CD4-positive, alpha-beta T cell (primary cell): ENCODE measurements around the gene CHORDC1. TPM values are rescaled to one million over a fixed set of nuclear protein-coding genes. Genes with fewer than 3 reads are reported as not detected.

ENCODE experiments used
- ATAC-seq: fragments of 200-7000 bp; cut with Tn5 transposase; one replicate; pipeline ENCODE4 v1.10.0; 2022; ENCODE audit warnings: mild to moderate bottlenecking; ENCODE audit not compliant: poor library complexity
- CTCF ChIA-PET: fragments of 350-600 bp; sonication (Branson Sonifier 250); formaldehyde crosslinking; loops from one replicate; lab custom pipeline; 2021; ENCODE audit warnings: antibody characterized with exemption, inconsistent platforms; lab: Charles Lee
- POLR2A ChIA-PET: fragments of 350-600 bp; sonication (Branson Sonifier 250); formaldehyde crosslinking; loops from one replicate; lab custom pipeline; 2021; ENCODE audit warnings: antibody characterized with exemption, inconsistent platforms; lab: Charles Lee
- DNase-seq, 14 experiments: peaks; one replicate each; pipeline ENCODE4 v3.0.0-alpha.2; 2013 to 2020; ENCODE audit warnings: mixed read lengths in 2 of 14
- H3K27ac ChIP-seq, 2 donors: one replicate each; pipeline versions ENCODE4 v1.5.1 to v1.7.0; 2013; ENCODE audit warnings: low read length in 2 of 2, low read depth in 1 of 2, mild to moderate bottlenecking in 1 of 2
- H3K27me3 ChIP-seq, 2 experiments: 1 replicate in 1 of 2; 2 replicates in 1 of 2; pipeline versions ENCODE4 v1.6.1 to v1.7.0; 2013; ENCODE audit warnings: low read length in 2 of 2, control low read depth in 1 of 2, mild to moderate bottlenecking in 1 of 2, moderate library complexity in 1 of 2; ENCODE audit not compliant: insufficient read depth in 2 of 2, control insufficient read depth in 1 of 2
- H3K36me3 ChIP-seq: one replicate; pipeline ENCODE4 v1.6.1; 2013; ENCODE audit warnings: low read length, control low read depth; ENCODE audit not compliant: insufficient read depth
- H3K4me1 ChIP-seq: one replicate; pipeline ENCODE4 v1.6.1; 2013; ENCODE audit warnings: low read length, control low read depth; ENCODE audit not compliant: insufficient read depth
- H3K4me3 ChIP-seq: one replicate; pipeline ENCODE4 v1.5.1; 2013; ENCODE audit warnings: mild to moderate bottlenecking, low read length, moderate library complexity
- H3K9me3 ChIP-seq, 2 experiments: 1 replicate in 1 of 2; 2 replicates in 1 of 2; pipeline versions ENCODE4 v1.6.1 to v1.7.0; 2013; ENCODE audit warnings: low read length in 2 of 2, mild to moderate bottlenecking in 2 of 2, control low read depth in 1 of 2, moderate library complexity in 1 of 2; ENCODE audit not compliant: control insufficient read depth in 1 of 2, insufficient read depth in 1 of 2
- H3K27ac Mint-ChIP-seq: one replicate; pipeline ENCODE4 v1.8.0; 2020; ENCODE audit warnings: mixed read lengths
- H3K27me3 Mint-ChIP-seq: one replicate; pipeline ENCODE4 v1.8.0; 2021; ENCODE audit warnings: mixed read lengths
- H3K36me3 Mint-ChIP-seq: one replicate; pipeline ENCODE4 v1.8.0; 2021; ENCODE audit warnings: low read depth, mixed read lengths
- H3K4me1 Mint-ChIP-seq: one replicate; pipeline ENCODE4 v1.8.0; 2021; ENCODE audit warnings: low read depth, mixed read lengths
- H3K4me3 Mint-ChIP-seq: one replicate; pipeline ENCODE4 v1.8.0; 2020; ENCODE audit warnings: mild to moderate bottlenecking, mixed read lengths
- H3K9me3 Mint-ChIP-seq: one replicate; pipeline ENCODE4 v1.8.0; 2020; ENCODE audit warnings: mixed read lengths
- intact Hi-C, 2 experiments: fragments of 100-400 bp; cut with DNase I in 1 of 2; cut with micrococcal nuclease in 1 of 2; formaldehyde crosslinking; loops; one replicate each; pipeline versions ENCODE4 v1.15.1 to v1.9.0; 2023 to 2025; cut with DNase I, micrococcal nuclease
- total RNA-seq, 174 experiments: library from RNA in 2 of 174; stranded (reverse) in 2 of 174; gene quantifications; one replicate each; pipeline ENCODE4 v1.2.3 and lab custom pipeline; 2021 to 2026
- TF ChIP-seq, protein P1 (sequence below): fragments of 200-600 bp; IDR thresholded peaks from one replicate; pipeline ENCODE4 v1.8.0; 2022; ENCODE audit warnings: antibody characterized with exemption, mild to moderate bottlenecking

CHORDC1 gene
- total RNA-seq, 2 experiments from 2014 or later: 64.6 to 65.9 TPM

DNA sequence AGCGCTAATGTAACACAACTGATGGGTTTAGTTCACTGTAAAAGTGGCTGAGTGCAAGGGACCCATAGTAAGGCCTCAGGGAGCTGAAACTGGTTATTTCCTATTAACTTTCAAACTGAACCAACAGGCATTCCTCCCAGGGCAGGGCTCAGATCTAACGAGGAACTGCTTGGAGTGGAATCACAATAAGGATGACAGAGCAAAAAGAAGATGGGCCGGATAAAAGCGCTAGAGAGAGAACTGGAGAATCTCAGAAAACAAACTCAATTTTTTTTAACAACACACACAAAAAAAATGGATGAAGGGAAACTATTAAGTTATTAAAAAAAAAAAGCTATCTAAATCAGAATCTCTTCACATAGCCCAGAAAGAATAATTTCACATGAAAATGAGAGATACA is 14.2 kb upstream of the CHORDC1 start:
- ATAC-seq (no peak), DNase-seq (no peak)
- Mint-ChIP-seq H3K27me3 (no peaks in the 10 kb centered on the region), H3K27ac (no peak overlapping the region), H3K36me3 (no peaks in the 10 kb centered on the region), H3K4me1 (no peaks in the 10 kb centered on the region), H3K4me3 (no peak overlapping the region), H3K9me3 (no peaks in the 10 kb centered on the region)
- H3K4me1 ChIP-seq: no peaks in the 10 kb centered on the region
- intact Hi-C loops: no loop called here
- H3K36me3 ChIP-seq: no peaks in the 10 kb centered on the region
- ChIA-PET CTCF (no interaction called here), POLR2A (no interaction called here)
- TF ChIP-seq, protein P1, sequence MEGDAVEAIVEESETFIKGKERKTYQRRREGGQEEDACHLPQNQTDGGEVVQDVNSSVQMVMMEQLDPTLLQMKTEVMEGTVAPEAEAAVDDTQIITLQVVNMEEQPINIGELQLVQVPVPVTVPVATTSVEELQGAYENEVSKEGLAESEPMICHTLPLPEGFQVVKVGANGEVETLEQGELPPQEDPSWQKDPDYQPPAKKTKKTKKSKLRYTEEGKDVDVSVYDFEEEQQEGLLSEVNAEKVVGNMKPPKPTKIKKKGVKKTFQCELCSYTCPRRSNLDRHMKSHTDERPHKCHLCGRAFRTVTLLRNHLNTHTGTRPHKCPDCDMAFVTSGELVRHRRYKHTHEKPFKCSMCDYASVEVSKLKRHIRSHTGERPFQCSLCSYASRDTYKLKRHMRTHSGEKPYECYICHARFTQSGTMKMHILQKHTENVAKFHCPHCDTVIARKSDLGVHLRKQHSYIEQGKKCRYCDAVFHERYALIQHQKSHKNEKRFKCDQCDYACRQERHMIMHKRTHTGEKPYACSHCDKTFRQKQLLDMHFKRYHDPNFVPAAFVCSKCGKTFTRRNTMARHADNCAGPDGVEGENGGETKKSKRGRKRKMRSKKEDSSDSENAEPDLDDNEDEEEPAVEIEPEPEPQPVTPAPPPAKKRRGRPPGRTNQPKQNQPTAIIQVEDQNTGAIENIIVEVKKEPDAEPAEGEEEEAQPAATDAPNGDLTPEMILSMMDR: no peak
- no peaks in the 10 kb centered on the region for H3K9me3 ChIP-seq
- no peak overlapping the region for H3K27ac ChIP-seq
- H3K27me3 ChIP-seq: no peaks in the 10 kb centered on the region
- no peak overlapping the region for H3K4me3 ChIP-seq

DNA sequence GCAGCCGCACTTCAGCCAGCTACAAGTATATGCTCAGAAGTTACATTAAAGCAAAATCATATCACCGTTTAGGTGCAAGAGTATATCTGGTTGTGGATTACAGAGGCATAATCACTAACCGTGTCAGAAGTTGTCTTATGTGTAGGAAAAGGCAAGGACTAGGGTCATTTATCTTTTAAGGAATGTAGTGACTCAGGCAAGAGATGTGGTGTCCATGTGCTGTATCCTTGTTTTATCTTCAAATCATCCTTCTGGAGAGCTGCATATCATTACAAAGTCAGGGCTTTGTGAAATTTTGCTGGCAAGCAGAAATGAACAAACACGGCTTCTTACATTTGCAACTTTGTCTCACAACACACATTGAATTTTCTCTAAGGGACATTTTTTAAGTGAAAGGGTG is 12.7 kb upstream of the CHORDC1 start:
- POLR2A ChIA-PET: interaction anchor here (0.9 kb wide), 1 partner anchor 13 kb away, joined by 3 read pairs; the partner anchor contains the start of gene CHORDC1
- Histone ChIP-seq H3K4me1 (no peaks in the 10 kb centered on the region), H3K36me3 (no peaks in the 10 kb centered on the region), H3K27ac (no peak overlapping the region), H3K27me3 (no peaks in the 10 kb centered on the region), H3K9me3 (no peaks in the 10 kb centered on the region), H3K4me3 (no peak overlapping the region)
- Mint-ChIP-seq H3K9me3 (no peaks in the 10 kb centered on the region), H3K27me3 (no peaks in the 10 kb centered on the region), H3K4me1 (no peaks in the 10 kb centered on the region), H3K27ac (no peak overlapping the region), H3K36me3 (no peaks in the 10 kb centered on the region), H3K4me3 (no peak overlapping the region)
- ATAC-seq: no peak
- intact Hi-C loops: no loop called here
- CTCF ChIA-PET: no interaction called here
- TF ChIP-seq, protein P1: no peak
- DNase-seq: no peak

DNA sequence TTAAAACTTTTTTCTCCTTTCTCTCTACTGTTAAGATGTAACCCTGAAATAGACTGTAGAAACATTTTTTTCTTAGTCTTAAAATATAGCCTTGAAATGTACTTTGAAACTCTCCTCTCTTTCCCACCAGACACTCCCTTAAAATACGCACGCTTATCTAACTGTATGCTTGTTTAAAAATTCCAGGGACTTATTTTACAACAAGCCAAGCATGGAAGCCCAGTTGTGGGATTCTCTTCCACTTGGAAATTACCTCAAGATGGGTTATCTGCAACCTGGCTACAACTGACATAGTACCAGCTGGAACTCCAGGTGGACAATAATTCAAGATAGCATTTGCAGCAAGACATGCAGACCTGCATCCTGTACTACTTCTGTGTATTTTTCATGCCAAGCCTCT is 12.1 kb upstream of the CHORDC1 start:
- no peaks in the 10 kb centered on the region for H3K4me1 Mint-ChIP-seq
- TF ChIP-seq, protein P1: no peak
- H3K9me3 Mint-ChIP-seq: no peaks in the 10 kb centered on the region
- H3K27ac Mint-ChIP-seq: no peak overlapping the region
- H3K4me3 Mint-ChIP-seq: no peak overlapping the region
- intact Hi-C loops: no loop called here
- Histone ChIP-seq H3K9me3 (no peaks in the 10 kb centered on the region), H3K27ac (no peak overlapping the region), H3K36me3 (no peaks in the 10 kb centered on the region), H3K4me3 (no peak overlapping the region), H3K27me3 (no peaks in the 10 kb centered on the region), H3K4me1 (no peaks in the 10 kb centered on the region)
- DNase-seq: no peak
- H3K36me3 Mint-ChIP-seq: no peaks in the 10 kb centered on the region
- POLR2A ChIA-PET: interaction anchor here (0.9 kb wide), 1 partner anchor 12 kb away, joined by 3 read pairs; the partner anchor contains the start of gene CHORDC1
- CTCF ChIA-PET: no interaction called here
- no peak for ATAC-seq
- H3K27me3 Mint-ChIP-seq: no peaks in the 10 kb centered on the region
